Esophagus squamous epithelium (tissue), 5 donors: ENCODE measurements around the gene GOT2. TPM values are rescaled to one million over a fixed set of nuclear protein-coding genes. Genes with fewer than 3 reads are reported as not detected.
"Not testable (repeated sequence)": the region's sequence is repeated elsewhere in the genome, so short reads cannot be mapped to it uniquely, and the experiment has no call there.

Experiments used
- DNase-seq: peaks from one replicate; lab custom pipeline; 2025; lab: John Stamatoyannopoulos, UW
- H3K27ac ChIP-seq, 4 donors: fragments of 200-600 bp; sonication (generic); one replicate each; pipeline ENCODE4 v1.5.1; 2016 to 2019; ENCODE audit warnings: mild to moderate bottlenecking in 1 of 4
- H3K27me3 ChIP-seq, 4 donors: fragments of 200-600 bp; sonication (generic); 1 replicate in 3 of 4; 2 replicates in 1 of 4; pipeline versions ENCODE4 v1.5.1 to v1.6.0; 2017 to 2021; ENCODE audit warnings: antibody characterized with exemption in 1 of 4
- H3K36me3 ChIP-seq, 3 donors: fragments of 200-600 bp; sonication (generic); one replicate each; pipeline ENCODE4 v1.5.1; 2016 to 2019
- H3K4me1 ChIP-seq, 3 donors: fragments of 200-600 bp; sonication (generic); one replicate each; pipeline ENCODE4 v1.5.1; 2017 to 2019
- H3K4me3 ChIP-seq, 4 donors: fragments of 200-600 bp; sonication (generic); 1 replicate in 3 of 4; 2 replicates in 1 of 4; pipeline ENCODE4 v1.5.1; 2016 to 2019; ENCODE audit warnings: mild to moderate bottlenecking in 2 of 4, moderate library complexity in 1 of 4
- H3K9me3 ChIP-seq, 3 donors: fragments of 200-600 bp; sonication (generic); one replicate each; pipeline ENCODE4 v1.5.1; 2016 to 2019
- CTCF ChIP-seq, 6 experiments: fragments of 450-650 bp in 4 of 6; fragments of 200-600 bp in 2 of 6; sonication (generic) in 2 of 6; IDR thresholded peaks; one replicate each; pipeline ENCODE4 v1.5.1; 2016 to 2019; ENCODE audit warnings: antibody characterized with exemption in 6 of 6, mild to moderate bottlenecking in 4 of 6, moderate library complexity in 4 of 6
- POLR2A ChIP-seq, 4 donors: fragments of 450-650 bp; IDR thresholded peaks; one replicate each; pipeline ENCODE4 v1.6.1; 2017; ENCODE audit warnings: antibody characterized with exemption in 4 of 4, mild to moderate bottlenecking in 4 of 4, moderate library complexity in 3 of 4
- WGBS, 2 donors: methylation state at CpG; one replicate each; pipeline ENCODE4 v1.1.5; 2018; 5-methylcytosine and 5-hydroxymethylcytosine counted together
- intact Hi-C: fragments of 100-400 bp; cut with DNase I; formaldehyde crosslinking; loops from one replicate; pipeline ENCODE4 v1.15.0; 2022
- total RNA-seq, 4 donors: library from RNA; depleted of rRNA; stranded (reverse); fragments of >200 nt; gene quantifications; one replicate each; pipeline ENCODE4 v1.1.0, GENCODE V29; 2016
- donor health status: DM: yes; HTN: yes; CAD: no.

The GOT2 gene
- 100 to 1,000 TPM in 3 of 4 donors, 10 to 100 TPM in 1; 67.5 to 172 (median 110) TPM for total RNA-seq

DNA sequence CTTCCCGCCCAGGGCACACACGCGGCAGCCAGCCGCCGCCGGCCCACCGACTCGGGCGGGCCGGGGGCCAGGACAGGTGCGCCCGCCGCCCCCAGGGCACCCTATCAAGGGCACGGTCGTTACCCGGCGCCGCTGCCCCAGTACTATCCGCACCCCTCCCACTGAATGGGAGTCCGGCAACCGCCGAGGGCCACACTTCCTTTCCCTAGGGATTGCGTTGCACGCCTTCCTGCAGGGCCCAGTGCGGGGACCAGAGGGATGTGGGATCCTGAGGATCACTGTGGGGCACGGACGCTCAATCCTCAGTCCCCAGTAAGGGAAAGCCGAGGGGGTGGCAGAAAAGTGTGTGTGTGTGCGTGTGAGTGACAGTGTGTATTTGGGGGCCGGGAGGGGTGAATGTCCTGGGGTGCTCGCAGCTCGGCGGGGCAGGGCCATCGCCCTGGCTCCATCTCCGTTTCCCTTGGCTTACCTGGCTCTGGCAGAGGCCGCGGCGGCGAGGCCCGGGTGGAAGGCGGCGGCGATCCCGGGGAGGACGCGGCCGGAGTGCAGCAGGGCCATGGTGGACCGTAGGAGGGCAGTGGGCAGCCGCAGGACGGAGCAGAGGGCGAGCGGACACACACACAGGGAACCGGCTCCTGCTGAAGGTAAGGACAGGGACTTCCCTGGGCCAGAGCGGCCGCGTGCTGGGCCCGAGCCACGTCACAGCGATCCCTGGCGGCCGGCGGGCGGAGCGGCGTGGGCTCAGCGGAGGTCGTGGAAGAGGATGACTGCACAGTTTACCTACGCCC is at the start of gene GOT2:
Gene GOT2 (minus strand): TSS at position 646 of the 788 bp plus-strand sequence. CDS start 88 bp downstream, at position 558.
- no peaks in the 10 kb centered on the region for H3K9me3 ChIP-seq
- H3K4me3 ChIP-seq, result peak within 1 kb of the TSS; percentile 84 to 96 (median 94)
- H3K36me3 ChIP-seq, result peaks cover 0 to 8% (median 0%) of the 10 kb centered on the region in 3 donors
- H3K27ac ChIP-seq, result peak within 1 kb of the TSS; percentile 90 to 93 (median 91)
- intact Hi-C loops, result no loop called here
- peak; percentile 20 for DNase-seq
- TF ChIP-seq POLR2A (IDR thresholded peaks at IDR 0.05) (peak in 1 of 4 donors; percentile 68), CTCF (IDR thresholded peaks at IDR 0.05) (peak; percentile 69 to 92 (median 81))
- 0 to 2% methylated on average over 2 to 27 of the region's 68 CpGs for WGBS, 2 donors
- no peaks in the 10 kb centered on the region for H3K27me3 ChIP-seq
- peaks cover 16 to 44% (median 18%) of the 10 kb centered on the region in 3 donors for H3K4me1 ChIP-seq

GRCh38 chr16:58779291-58779690 is 45.2 kb upstream of the GOT2 start:
- H3K27me3 ChIP-seq, result not testable (repeated sequence)
- WGBS, 2 donors, result 83 to 100% methylated on average over 1 of the region's 1 CpG

GRCh38 chr16:58773870-58774269 is 39.8 kb upstream of the GOT2 start:
- DNase-seq, result no peak
- Histone ChIP-seq H3K27me3 (no peaks in the 10 kb centered on the region), H3K4me1 (no peaks in the 10 kb centered on the region), H3K4me3 (no peak overlapping the region), H3K36me3 (no peaks in the 10 kb centered on the region), H3K9me3 (no peaks in the 10 kb centered on the region), H3K27ac (no peak overlapping the region)
- intact Hi-C loops, result no loop called here
- TF ChIP-seq POLR2A (IDR thresholded peaks at IDR 0.05) (no peak), CTCF (IDR thresholded peaks at IDR 0.05) (no peak)

More at GRCh38 chr16:58779291-58779690, 45.2 kb upstream of the GOT2 start:
- intact Hi-C loops, DNase-seq, H3K36me3 ChIP-seq, H3K4me3 ChIP-seq, H3K27ac ChIP-seq, H3K4me1 ChIP-seq, H3K9me3 ChIP-seq: not testable (repeated sequence)

- Histone ChIP-seq H3K36me3 (no peaks in the 10 kb centered on the region), H3K27ac (no peak overlapping the region), H3K27me3 (no peaks in the 10 kb centered on the region), H3K4me1 (no peaks in the 10 kb centered on the region), H3K9me3 (no peaks in the 10 kb centered on the region), H3K4me3 (no peak overlapping the region)
- TF ChIP-seq CTCF (IDR thresholded peaks at IDR 0.05), result no peak
- TF ChIP-seq POLR2A (IDR thresholded peaks at IDR 0.05), result no peak
- no peak for DNase-seq
- intact Hi-C loops, result no loop called here
- 50 to 84% methylated on average over 2 of the region's 2 CpGs for WGBS, 2 donors
Measured at GRCh38 chr16:58768145-58768544, 34.0 kb upstream of the GOT2 start.

DNA sequence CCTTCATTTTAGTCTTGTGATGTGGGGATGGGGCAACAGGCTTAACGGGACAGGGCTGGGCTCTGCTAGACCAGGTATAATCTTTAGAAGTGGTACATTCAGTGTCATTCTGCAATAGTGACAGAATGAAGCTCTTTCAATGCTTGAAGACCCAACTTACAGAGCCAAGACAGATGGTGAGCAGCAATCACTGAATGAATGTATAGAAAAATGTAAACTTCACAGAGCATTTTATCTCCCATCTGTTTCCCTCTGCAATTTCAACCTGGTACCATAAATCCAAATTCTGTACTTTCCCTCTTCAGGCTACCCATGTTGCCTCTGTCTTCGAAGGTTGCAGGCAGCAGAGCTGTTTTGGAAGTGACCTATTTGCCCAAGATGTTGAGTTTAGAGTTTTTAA is 33.5 kb upstream of the GOT2 start:
- Histone ChIP-seq H3K4me1 (no peaks in the 10 kb centered on the region), H3K27me3 (no peaks in the 10 kb centered on the region), H3K27ac (no peak overlapping the region), H3K4me3 (no peak overlapping the region), H3K36me3 (no peaks in the 10 kb centered on the region), H3K9me3 (no peaks in the 10 kb centered on the region)
- TF ChIP-seq POLR2A (IDR thresholded peaks at IDR 0.05), result no peak
- no peak for TF ChIP-seq CTCF (IDR thresholded peaks at IDR 0.05)
- intact Hi-C loops, result no loop called here
- 63 to 85% methylated on average over 2 of the region's 2 CpGs for WGBS, 2 donors
- DNase-seq, result no peak
